ENCODE measurements around the gene DLEC1. TPM values are rescaled to one million over a fixed set of nuclear protein-coding genes. Genes with fewer than 3 reads are reported as not detected.

Gene DLEC1
- total and polyA plus RNA-seq, 9 of the 15 experiments (the other 6 are each of a cell fraction or from before 2014, with no cell fraction given): 0.07 to 0.08 TPM; not detected in 7

DNA sequence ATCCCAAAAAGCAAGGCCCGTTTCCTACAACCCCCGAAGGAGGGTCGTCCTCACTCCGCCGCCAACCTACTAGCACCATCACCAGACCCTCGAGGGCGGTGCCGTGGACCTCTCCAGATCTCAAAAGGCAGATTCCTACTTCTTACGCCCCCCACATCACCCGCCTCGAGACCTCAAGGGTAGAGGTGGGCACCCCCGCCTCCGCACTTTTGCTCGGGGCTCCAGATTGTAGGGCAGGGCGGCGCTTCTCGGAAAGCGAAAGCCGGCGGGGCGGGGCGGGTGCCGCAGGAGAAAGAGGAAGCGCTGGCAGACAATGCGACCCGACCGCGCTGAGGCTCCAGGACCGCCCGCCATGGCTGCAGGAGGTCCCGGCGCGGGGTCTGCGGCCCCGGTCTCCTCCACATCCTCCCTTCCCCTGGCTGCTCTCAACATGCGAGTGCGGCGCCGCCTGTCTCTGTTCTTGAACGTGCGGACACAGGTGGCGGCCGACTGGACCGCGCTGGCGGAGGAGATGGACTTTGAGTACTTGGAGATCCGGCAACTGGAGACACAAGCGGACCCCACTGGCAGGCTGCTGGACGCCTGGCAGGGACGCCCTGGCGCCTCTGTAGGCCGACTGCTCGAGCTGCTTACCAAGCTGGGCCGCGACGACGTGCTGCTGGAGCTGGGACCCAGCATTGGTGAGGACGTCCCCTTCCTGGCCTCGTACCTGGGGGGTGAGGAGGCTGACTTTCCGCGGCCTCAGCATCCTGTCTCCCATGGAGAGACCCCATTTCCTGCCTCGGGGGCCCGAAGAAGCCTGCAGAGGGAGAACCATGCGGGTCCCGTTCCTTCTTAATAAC is 99.6 kb downstream of the DLEC1 start, which contains the start of gene MYD88 (continued):
- TF ChIP-seq, protein P1, sequence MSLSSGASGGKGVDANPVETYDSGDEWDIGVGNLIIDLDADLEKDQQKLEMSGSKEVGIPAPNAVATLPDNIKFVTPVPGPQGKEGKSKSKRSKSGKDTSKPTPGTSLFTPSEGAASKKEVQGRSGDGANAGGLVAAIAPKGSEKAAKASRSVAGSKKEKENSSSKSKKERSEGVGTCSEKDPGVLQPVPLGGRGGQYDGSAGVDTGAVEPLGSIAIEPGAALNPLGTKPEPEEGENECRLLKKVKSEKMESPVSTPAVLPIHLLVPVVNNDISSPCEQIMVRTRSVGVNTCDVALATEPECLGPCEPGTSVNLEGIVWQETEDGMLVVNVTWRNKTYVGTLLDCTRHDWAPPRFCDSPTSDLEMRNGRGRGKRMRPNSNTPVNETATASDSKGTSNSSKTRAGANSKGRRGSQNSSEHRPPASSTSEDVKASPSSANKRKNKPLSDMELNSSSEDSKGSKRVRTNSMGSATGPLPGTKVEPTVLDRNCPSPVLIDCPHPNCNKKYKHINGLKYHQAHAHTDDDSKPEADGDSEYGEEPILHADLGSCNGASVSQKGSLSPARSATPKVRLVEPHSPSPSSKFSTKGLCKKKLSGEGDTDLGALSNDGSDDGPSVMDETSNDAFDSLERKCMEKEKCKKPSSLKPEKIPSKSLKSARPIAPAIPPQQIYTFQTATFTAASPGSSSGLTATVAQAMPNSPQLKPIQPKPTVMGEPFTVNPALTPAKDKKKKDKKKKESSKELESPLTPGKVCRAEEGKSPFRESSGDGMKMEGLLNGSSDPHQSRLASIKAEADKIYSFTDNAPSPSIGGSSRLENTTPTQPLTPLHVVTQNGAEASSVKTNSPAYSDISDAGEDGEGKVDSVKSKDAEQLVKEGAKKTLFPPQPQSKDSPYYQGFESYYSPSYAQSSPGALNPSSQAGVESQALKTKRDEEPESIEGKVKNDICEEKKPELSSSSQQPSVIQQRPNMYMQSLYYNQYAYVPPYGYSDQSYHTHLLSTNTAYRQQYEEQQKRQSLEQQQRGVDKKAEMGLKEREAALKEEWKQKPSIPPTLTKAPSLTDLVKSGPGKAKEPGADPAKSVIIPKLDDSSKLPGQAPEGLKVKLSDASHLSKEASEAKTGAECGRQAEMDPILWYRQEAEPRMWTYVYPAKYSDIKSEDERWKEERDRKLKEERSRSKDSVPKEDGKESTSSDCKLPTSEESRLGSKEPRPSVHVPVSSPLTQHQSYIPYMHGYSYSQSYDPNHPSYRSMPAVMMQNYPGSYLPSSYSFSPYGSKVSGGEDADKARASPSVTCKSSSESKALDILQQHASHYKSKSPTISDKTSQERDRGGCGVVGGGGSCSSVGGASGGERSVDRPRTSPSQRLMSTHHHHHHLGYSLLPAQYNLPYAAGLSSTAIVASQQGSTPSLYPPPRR (CRISPR knock-in tag; IDR thresholded peaks at IDR 0.05; ENCODE audit: borderline replicate concordance): no peak
- TF ChIP-seq, protein P2, sequence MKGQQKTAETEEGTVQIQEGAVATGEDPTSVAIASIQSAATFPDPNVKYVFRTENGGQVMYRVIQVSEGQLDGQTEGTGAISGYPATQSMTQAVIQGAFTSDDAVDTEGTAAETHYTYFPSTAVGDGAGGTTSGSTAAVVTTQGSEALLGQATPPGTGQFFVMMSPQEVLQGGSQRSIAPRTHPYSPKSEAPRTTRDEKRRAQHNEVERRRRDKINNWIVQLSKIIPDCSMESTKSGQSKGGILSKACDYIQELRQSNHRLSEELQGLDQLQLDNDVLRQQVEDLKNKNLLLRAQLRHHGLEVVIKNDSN (CRISPR knock-in tag; IDR thresholded peaks at IDR 0.05): no peak
- TF ChIP-seq, protein P3, sequence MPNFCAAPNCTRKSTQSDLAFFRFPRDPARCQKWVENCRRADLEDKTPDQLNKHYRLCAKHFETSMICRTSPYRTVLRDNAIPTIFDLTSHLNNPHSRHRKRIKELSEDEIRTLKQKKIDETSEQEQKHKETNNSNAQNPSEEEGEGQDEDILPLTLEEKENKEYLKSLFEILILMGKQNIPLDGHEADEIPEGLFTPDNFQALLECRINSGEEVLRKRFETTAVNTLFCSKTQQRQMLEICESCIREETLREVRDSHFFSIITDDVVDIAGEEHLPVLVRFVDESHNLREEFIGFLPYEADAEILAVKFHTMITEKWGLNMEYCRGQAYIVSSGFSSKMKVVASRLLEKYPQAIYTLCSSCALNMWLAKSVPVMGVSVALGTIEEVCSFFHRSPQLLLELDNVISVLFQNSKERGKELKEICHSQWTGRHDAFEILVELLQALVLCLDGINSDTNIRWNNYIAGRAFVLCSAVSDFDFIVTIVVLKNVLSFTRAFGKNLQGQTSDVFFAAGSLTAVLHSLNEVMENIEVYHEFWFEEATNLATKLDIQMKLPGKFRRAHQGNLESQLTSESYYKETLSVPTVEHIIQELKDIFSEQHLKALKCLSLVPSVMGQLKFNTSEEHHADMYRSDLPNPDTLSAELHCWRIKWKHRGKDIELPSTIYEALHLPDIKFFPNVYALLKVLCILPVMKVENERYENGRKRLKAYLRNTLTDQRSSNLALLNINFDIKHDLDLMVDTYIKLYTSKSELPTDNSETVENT (CRISPR knock-in tag; IDR thresholded peaks at IDR 0.05): peak; percentile 61
- TF ChIP-seq CHCHD3 (CRISPR knock-in tag; IDR thresholded peaks at IDR 0.05) (no peak), NFXL1 (CRISPR knock-in tag; IDR thresholded peaks at IDR 0.05) (no peak), NFE2L1 (tag; IDR thresholded peaks at IDR 0.05; ENCODE audit: borderline replicate concordance, low read depth) (no peak), RFX7 (CRISPR knock-in tag; IDR thresholded peaks at IDR 0.05) (no peak), SP1 (CRISPR knock-in tag; IDR thresholded peaks at IDR 0.05) (peak; percentile 61; the same call in 1 of the 2 replicates), NCOR1 (IDR thresholded peaks at IDR 0.05) (no peak), COPS2 (conservative IDR thresholded peaks at IDR 0.05) (no peak), CEBPB (tag; IDR thresholded peaks at IDR 0.05) (no peak), ZNF124 (CRISPR knock-in tag; IDR thresholded peaks at IDR 0.05) (no peak), YY1 (IDR thresholded peaks at IDR 0.05; ENCODE audit: borderline replicate concordance in 1 of 3, control insufficient read depth in 1 of 3, extremely low read depth in 1 of 3, insufficient read depth in 3 of 3, insufficient read length in 1 of 3, insufficient replicate concordance in 2 of 3, low read depth in 1 of 3, low read length in 2 of 3) (peak; percentile 44 to 89 (median 87)), ZNF316 (IDR thresholded peaks at IDR 0.05) (no peak)
- TF ChIP-seq, protein P4, sequence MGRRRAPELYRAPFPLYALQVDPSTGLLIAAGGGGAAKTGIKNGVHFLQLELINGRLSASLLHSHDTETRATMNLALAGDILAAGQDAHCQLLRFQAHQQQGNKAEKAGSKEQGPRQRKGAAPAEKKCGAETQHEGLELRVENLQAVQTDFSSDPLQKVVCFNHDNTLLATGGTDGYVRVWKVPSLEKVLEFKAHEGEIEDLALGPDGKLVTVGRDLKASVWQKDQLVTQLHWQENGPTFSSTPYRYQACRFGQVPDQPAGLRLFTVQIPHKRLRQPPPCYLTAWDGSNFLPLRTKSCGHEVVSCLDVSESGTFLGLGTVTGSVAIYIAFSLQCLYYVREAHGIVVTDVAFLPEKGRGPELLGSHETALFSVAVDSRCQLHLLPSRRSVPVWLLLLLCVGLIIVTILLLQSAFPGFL (CRISPR knock-in tag; IDR thresholded peaks at IDR 0.05): no peak
- TF ChIP-seq, protein P5, sequence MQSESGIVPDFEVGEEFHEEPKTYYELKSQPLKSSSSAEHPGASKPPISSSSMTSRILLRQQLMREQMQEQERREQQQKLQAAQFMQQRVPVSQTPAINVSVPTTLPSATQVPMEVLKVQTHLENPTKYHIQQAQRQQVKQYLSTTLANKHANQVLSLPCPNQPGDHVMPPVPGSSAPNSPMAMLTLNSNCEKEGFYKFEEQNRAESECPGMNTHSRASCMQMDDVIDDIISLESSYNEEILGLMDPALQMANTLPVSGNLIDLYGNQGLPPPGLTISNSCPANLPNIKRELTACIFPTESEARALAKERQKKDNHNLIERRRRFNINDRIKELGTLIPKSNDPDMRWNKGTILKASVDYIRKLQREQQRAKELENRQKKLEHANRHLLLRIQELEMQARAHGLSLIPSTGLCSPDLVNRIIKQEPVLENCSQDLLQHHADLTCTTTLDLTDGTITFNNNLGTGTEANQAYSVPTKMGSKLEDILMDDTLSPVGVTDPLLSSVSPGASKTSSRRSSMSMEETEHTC (IDR thresholded peaks at IDR 0.05): 0 out of 2 replicates have a peak, but pooled peaks have one; percentile 8
